Ovary (tissue), 3 donors: ENCODE data around the gene GAMT.

Experiments used
- CTCF ChIP-seq, 3 donors: fragments of 450-650 bp in 2 of 3; fragments of 200-600 bp in 1 of 3; IDR thresholded peaks; one replicate each; pipeline versions ENCODE4 v1.5.1 to v1.8.0; 2016 to 2022; ENCODE audit warnings: antibody characterized with exemption in 3 of 3, mild to moderate bottlenecking in 1 of 3
- EP300 ChIP-seq: sonication (generic); formaldehyde crosslinking; IDR thresholded peaks from one replicate; pipeline ENCODE4 v1.6.1; 2017; ENCODE audit warnings: antibody characterized with exemption
- POLR2A ChIP-seq: fragments of 450-650 bp; IDR thresholded peaks from one replicate; pipeline ENCODE4 v1.6.1; 2017; ENCODE audit warnings: antibody characterized with exemption, mild to moderate bottlenecking, moderate library complexity
- donor health status: DM: no; HTN: no; CAD: no.

- TF ChIP-seq CTCF (IDR thresholded peaks at IDR 0.05) (no peak), EP300 (no peak), POLR2A (no peak)
Measured at GRCh38 chr19:1418951-1419738, 17.8 kb upstream of the GAMT start.
